SK-N-SH treated with all-trans-retinoic acid at 6 μM for 48 hours (cell line): ENCODE results near the gene POLR3F.

Source experiments
- ATAC-seq: fragments of 200-7000 bp; cut with Tn5 transposase; 3 replicates; pipeline ENCODE4 v1.9.1; 2020; ENCODE audit warnings: mild to moderate bottlenecking, moderate library complexity
- ARNTL ChIP-seq: fragments of 450-650 bp; formaldehyde crosslinking; IDR thresholded peaks from 2 replicates; pipeline ENCODE4 v1.5.0; 2020; ENCODE audit warnings: low read depth, mild to moderate bottlenecking, moderate library complexity, borderline replicate concordance
- CREB5 ChIP-seq: fragments of 250-450 bp; sonication (Bioruptor Pico); IDR thresholded peaks from 2 replicates; pipeline ENCODE4 v1.5.1; 2020; ENCODE audit warnings: low read depth, mild to moderate bottlenecking, moderate library complexity
- CSDC2 ChIP-seq: fragments of 250-450 bp; sonication (Bioruptor Pico); IDR thresholded peaks from 2 replicates; pipeline ENCODE4 v1.5.0; 2020; ENCODE audit warnings: mild to moderate bottlenecking, moderate library complexity
- ESRRG ChIP-seq: fragments of 250-450 bp; sonication (Bioruptor Pico); IDR thresholded peaks from 2 replicates; pipeline ENCODE4 v1.6.1; 2021; ENCODE audit warnings: mild to moderate bottlenecking
- GLIS3 ChIP-seq: fragments of 250-450 bp; sonication (Bioruptor Pico); IDR thresholded peaks from 2 replicates; pipeline ENCODE4 v1.5.0; 2020; ENCODE audit warnings: mild to moderate bottlenecking, moderate library complexity
- ISL1 ChIP-seq: fragments of 250-450 bp; sonication (Bioruptor Pico); IDR thresholded peaks from 2 replicates; pipeline ENCODE4 v2.1.2; 2022; ENCODE audit warnings: mild to moderate bottlenecking, moderate library complexity
- OSR1 ChIP-seq: fragments of 250-450 bp; sonication (Bioruptor Pico); IDR thresholded peaks from 2 replicates; pipeline ENCODE4 v1.8.0; 2022; ENCODE audit warnings: moderate library complexity, mild to moderate bottlenecking, inconsistent platforms
- PATZ1 ChIP-seq: fragments of 250-450 bp; sonication (Bioruptor Pico); IDR thresholded peaks from 2 replicates; pipeline ENCODE4 v1.8.0; 2020; ENCODE audit warnings: mild to moderate bottlenecking, moderate library complexity, borderline replicate concordance
- POU6F1 ChIP-seq: fragments of 250-450 bp; sonication (Bioruptor Pico); IDR thresholded peaks from 2 replicates; pipeline ENCODE4 v1.8.0; 2021; ENCODE audit warnings: low read depth, mild to moderate bottlenecking, moderate library complexity, borderline replicate concordance
- PPARA ChIP-seq: fragments of 250-450 bp; sonication (Bioruptor Pico); IDR thresholded peaks from 2 replicates; pipeline ENCODE4 v1.5.0; 2020; ENCODE audit warnings: mild to moderate bottlenecking, borderline replicate concordance
- SNAI2 ChIP-seq: fragments of 250-450 bp; sonication (Bioruptor Pico); IDR thresholded peaks from 2 replicates; pipeline ENCODE4 v1.5.0; 2020; ENCODE audit warnings: mild to moderate bottlenecking, moderate library complexity
- TOX ChIP-seq: fragments of 250-450 bp; sonication (Bioruptor Pico); IDR thresholded peaks from 2 replicates; pipeline ENCODE4 v1.8.0; 2021; ENCODE audit warnings: mild to moderate bottlenecking, moderate library complexity, borderline replicate concordance
- ZC3H10 ChIP-seq: fragments of 250-450 bp; sonication (Bioruptor Pico); IDR thresholded peaks from 2 replicates; pipeline ENCODE4 v1.5.1; 2021; ENCODE audit warnings: mild to moderate bottlenecking, moderate library complexity
- ZFP30 ChIP-seq: fragments of 450-650 bp; formaldehyde crosslinking; IDR thresholded peaks from 2 replicates; pipeline ENCODE4 v1.5.0; 2022; ENCODE audit warnings: mild to moderate bottlenecking, moderate library complexity
- ZNF565 ChIP-seq: fragments of 450-650 bp; formaldehyde crosslinking; conservative IDR thresholded peaks from 2 replicates; pipeline ENCODE4 v1.5.0; 2020; ENCODE audit warnings: low read depth, mild to moderate bottlenecking, moderate library complexity
- ZNF70 ChIP-seq: fragments of 450-650 bp; formaldehyde crosslinking; IDR thresholded peaks from 2 replicates; pipeline ENCODE4 v1.5.0; 2020; ENCODE audit warnings: mild to moderate bottlenecking, moderate library complexity
- TF ChIP-seq, protein P1 (sequence below): fragments of 250-450 bp; sonication (Bioruptor Pico); IDR thresholded peaks from 2 replicates; pipeline ENCODE4 v1.5.1; 2021; ENCODE audit warnings: mild to moderate bottlenecking, moderate library complexity
- TF ChIP-seq, protein P2 (sequence below): fragments of 250-450 bp; sonication (Bioruptor Pico); IDR thresholded peaks from 2 replicates; pipeline ENCODE4 v1.5.0; 2020; ENCODE audit warnings: mild to moderate bottlenecking, moderate library complexity

POLR3F gene

DNA sequence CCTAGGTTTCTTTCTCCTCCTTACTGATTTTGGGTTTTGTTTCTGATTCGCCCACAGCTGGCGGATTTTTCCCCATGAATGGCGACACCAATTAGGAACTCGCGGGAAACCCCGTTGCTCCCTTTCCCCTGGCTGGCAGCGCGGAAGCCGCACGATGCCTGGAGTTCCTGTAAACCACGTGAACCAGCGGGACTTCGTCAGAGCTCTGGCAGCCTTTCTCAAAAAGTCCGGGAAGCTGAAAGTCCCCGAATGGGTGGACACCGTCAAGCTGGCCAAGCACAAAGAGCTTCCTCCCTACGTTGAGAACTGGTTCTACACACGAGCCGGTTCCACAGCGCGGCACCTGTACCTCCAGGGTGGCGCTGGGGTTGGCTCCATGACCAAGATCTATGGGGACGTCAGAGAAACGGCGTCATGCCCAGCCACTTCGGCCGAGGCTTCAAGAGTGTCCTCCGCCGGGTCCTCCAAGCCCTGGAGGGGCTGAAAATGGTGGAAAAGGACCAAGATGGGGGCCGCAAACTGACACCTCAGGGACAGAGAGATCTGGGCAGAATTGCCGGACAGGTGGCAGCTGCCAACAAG is 37.4 kb downstream of the POLR3F start:
- TF ChIP-seq GLIS3 (CRISPR knock-in tag) = no peak
- TF ChIP-seq ZC3H10 = no peak
- no peak for ATAC-seq

DNA sequence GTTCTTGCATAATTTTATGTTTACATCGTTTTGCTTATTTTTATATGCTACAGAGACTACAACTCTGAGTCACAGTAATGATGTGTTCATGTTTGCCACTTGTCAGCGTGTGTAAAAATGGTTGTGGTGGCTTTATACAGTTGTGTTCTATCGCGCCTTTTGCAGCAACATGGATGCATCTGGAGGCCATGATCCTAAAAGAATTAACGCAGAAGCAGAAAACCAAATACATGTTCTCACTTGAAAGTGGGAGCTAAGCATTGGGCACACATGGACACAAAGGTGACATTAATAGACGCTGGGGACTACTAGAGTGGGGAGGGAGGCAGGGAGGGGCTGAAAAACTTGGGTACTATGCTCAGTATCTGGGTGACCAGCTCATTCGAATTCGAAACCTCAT is 39.6 kb downstream of the POLR3F start:
- ATAC-seq = no peak
- no peak for TF ChIP-seq POU6F1 (CRISPR knock-in tag)
- TF ChIP-seq ISL1 (CRISPR knock-in tag) = no peak
- TF ChIP-seq ARNTL (CRISPR knock-in tag) = no peak

DNA sequence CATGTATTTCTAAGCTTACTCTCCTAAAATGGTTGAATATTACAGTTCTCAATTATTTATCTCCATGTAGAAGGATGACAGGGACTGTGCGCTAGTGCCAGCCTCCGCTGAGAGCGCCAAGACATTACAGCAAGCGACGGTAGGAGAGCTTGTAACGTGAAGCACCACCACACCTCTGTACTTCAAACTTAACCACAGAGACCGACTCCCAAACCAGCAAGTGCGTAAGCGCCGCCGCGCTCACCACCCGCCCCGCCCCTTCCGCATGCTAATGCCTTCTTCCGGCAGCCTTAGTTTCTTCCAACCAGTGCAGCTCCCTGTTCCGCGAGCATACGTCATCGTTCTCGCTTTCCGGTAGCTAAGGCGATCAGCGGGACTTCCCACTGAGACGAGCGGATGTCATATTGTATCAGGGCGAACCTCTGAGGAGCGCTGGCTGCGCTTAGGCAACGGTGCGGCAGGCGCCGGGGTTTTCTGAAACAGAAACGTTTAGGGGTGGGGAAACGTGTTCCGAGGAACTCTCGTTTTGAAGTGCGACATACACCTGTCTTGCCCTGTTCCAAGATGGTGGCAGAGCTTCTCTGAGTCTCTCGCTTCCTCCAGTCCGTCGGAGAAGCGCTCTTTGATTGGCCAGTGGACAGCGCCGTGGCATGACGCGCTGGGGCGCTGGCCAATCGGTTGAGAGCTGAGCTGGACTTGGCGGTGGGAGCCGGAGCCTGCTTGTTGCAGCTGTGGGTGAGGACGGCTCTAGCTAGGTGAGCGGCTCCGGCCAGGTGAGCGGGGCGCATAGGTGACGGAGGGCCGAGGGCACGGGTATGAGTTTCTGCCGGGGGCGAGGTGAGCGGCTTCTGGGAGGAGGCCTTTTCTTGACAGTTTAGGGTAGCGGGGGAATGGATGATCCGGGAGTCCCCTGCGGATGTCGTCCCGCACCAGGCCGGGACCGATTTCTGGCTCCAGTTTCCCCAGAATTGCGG is 40.3 kb downstream of the POLR3F start, which contains the start of gene SEC23B:
SEC23B (plus strand) TSS at position 723 of the 974 bp plus-strand sequence. CDS start 2,896 bp downstream, outside the sequence.
- TF ChIP-seq ZNF565 (CRISPR knock-in tag) (no peak), SNAI2 (CRISPR knock-in tag) (peak; percentile 96; the same call in 1 of the 2 replicates), ZC3H10 (no peak), POU6F1 (CRISPR knock-in tag) (0 out of 2 replicates have a peak, but pooled peaks have one; percentile 30), CSDC2 (CRISPR knock-in tag) (no peak), ESRRG (CRISPR knock-in tag) (no peak)
- TF ChIP-seq, protein P1, sequence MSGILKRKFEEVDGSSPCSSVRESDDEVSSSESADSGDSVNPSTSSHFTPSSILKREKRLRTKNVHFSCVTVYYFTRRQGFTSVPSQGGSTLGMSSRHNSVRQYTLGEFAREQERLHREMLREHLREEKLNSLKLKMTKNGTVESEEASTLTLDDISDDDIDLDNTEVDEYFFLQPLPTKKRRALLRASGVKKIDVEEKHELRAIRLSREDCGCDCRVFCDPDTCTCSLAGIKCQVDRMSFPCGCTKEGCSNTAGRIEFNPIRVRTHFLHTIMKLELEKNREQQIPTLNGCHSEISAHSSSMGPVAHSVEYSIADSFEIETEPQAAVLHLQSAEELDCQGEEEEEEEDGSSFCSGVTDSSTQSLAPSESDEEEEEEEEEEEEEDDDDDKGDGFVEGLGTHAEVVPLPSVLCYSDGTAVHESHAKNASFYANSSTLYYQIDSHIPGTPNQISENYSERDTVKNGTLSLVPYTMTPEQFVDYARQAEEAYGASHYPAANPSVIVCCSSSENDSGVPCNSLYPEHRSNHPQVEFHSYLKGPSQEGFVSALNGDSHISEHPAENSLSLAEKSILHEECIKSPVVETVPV = no peak
- ATAC-seq = peak; percentile 99

- ATAC-seq = no peak
- TF ChIP-seq CREB5 (no peak), PATZ1 (CRISPR knock-in tag) (no peak), TOX (CRISPR knock-in tag) (no peak), ZNF70 (no peak), ISL1 (CRISPR knock-in tag) (no peak), ZC3H10 (no peak), ZFP30 (no peak), PPARA (CRISPR knock-in tag) (no peak), ZNF565 (CRISPR knock-in tag) (no peak), OSR1 (no peak), ARNTL (CRISPR knock-in tag) (no peak), GLIS3 (CRISPR knock-in tag) (no peak), ESRRG (CRISPR knock-in tag) (no peak), POU6F1 (CRISPR knock-in tag) (no peak)
- TF ChIP-seq, protein P2, sequence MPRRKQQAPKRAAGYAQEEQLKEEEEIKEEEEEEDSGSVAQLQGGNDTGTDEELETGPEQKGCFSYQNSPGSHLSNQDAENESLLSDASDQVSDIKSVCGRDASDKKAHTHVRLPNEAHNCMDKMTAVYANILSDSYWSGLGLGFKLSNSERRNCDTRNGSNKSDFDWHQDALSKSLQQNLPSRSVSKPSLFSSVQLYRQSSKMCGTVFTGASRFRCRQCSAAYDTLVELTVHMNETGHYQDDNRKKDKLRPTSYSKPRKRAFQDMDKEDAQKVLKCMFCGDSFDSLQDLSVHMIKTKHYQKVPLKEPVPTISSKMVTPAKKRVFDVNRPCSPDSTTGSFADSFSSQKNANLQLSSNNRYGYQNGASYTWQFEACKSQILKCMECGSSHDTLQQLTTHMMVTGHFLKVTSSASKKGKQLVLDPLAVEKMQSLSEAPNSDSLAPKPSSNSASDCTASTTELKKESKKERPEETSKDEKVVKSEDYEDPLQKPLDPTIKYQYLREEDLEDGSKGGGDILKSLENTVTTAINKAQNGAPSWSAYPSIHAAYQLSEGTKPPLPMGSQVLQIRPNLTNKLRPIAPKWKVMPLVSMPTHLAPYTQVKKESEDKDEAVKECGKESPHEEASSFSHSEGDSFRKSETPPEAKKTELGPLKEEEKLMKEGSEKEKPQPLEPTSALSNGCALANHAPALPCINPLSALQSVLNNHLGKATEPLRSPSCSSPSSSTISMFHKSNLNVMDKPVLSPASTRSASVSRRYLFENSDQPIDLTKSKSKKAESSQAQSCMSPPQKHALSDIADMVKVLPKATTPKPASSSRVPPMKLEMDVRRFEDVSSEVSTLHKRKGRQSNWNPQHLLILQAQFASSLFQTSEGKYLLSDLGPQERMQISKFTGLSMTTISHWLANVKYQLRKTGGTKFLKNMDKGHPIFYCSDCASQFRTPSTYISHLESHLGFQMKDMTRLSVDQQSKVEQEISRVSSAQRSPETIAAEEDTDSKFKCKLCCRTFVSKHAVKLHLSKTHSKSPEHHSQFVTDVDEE = no peak
- TF ChIP-seq, protein P1 = no peak
Observed at GRCh38 chr20:18511571-18511970, 44.4 kb downstream of the POLR3F start.
